ENCODE data around the gene ERCC1.

DNA sequence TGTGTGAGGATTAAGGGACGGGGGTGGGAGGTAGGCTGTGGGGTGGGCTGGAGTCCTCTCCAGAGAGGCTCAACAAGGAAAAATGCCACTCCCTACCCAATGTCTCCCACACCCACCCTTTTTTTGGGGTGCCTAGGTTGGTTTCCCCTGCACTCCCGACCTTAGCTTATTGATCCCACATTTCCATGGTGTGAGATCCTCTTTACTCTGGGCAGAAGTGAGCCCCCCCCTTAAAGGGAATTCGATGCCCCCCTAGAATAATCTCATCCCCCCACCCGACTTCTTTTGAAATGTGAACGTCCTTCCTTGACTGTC, 49.6 kb upstream of the ERCC1 start:
- TF ChIP-seq EP300 (IDR thresholded peaks at IDR 0.05; ENCODE audit: borderline replicate concordance) (no peak), TAF1 (IDR thresholded peaks at IDR 0.05; ENCODE audit: low read depth) (no peak), TEAD4 (IDR thresholded peaks at IDR 0.05) (no peak), TCF12 (IDR thresholded peaks at IDR 0.05; ENCODE audit: low read depth) (no peak), CREB1 (IDR thresholded peaks at IDR 0.05; ENCODE audit: low read depth) (no peak), CEBPB (IDR thresholded peaks at IDR 0.05) (no peak), FOXM1 (IDR thresholded peaks at IDR 0.05; ENCODE audit: borderline replicate concordance, low read depth) (no peak), YY1 (IDR thresholded peaks at IDR 0.05; ENCODE audit: low read depth) (no peak), EGR1 (IDR thresholded peaks at IDR 0.05) (no peak), NFIC (IDR thresholded peaks at IDR 0.05) (no peak), ZBTB7A (IDR thresholded peaks at IDR 0.05; ENCODE audit: low read depth) (no peak)
- TF ChIP-seq, protein P1, sequence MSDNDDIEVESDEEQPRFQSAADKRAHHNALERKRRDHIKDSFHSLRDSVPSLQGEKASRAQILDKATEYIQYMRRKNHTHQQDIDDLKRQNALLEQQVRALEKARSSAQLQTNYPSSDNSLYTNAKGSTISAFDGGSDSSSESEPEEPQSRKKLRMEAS (IDR thresholded peaks at IDR 0.05): no peak
- TF ChIP-seq, protein P2, sequence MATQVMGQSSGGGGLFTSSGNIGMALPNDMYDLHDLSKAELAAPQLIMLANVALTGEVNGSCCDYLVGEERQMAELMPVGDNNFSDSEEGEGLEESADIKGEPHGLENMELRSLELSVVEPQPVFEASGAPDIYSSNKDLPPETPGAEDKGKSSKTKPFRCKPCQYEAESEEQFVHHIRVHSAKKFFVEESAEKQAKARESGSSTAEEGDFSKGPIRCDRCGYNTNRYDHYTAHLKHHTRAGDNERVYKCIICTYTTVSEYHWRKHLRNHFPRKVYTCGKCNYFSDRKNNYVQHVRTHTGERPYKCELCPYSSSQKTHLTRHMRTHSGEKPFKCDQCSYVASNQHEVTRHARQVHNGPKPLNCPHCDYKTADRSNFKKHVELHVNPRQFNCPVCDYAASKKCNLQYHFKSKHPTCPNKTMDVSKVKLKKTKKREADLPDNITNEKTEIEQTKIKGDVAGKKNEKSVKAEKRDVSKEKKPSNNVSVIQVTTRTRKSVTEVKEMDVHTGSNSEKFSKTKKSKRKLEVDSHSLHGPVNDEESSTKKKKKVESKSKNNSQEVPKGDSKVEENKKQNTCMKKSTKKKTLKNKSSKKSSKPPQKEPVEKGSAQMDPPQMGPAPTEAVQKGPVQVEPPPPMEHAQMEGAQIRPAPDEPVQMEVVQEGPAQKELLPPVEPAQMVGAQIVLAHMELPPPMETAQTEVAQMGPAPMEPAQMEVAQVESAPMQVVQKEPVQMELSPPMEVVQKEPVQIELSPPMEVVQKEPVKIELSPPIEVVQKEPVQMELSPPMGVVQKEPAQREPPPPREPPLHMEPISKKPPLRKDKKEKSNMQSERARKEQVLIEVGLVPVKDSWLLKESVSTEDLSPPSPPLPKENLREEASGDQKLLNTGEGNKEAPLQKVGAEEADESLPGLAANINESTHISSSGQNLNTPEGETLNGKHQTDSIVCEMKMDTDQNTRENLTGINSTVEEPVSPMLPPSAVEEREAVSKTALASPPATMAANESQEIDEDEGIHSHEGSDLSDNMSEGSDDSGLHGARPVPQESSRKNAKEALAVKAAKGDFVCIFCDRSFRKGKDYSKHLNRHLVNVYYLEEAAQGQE (IDR thresholded peaks at IDR 0.05; ENCODE audit: low read depth): no peak
- TF ChIP-seq, protein P3, sequence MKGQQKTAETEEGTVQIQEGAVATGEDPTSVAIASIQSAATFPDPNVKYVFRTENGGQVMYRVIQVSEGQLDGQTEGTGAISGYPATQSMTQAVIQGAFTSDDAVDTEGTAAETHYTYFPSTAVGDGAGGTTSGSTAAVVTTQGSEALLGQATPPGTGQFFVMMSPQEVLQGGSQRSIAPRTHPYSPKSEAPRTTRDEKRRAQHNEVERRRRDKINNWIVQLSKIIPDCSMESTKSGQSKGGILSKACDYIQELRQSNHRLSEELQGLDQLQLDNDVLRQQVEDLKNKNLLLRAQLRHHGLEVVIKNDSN (IDR thresholded peaks at IDR 0.05): no peak
